HepG2 (cell line): ENCODE data around the gene MBTD1. TPM values are rescaled to one million over a fixed set of nuclear protein-coding genes. Genes with fewer than 3 reads are reported as not detected.

ENCODE experiments used
- ATRX ChIP-seq: sonication (generic); formaldehyde crosslinking; IDR thresholded peaks from 2 replicates; pipeline ENCODE4 v1.4.0; 2020; ENCODE audit warnings: missing genetic modification reagents, borderline replicate concordance
- ELF1 ChIP-seq: sonication (generic); formaldehyde crosslinking; IDR thresholded peaks from 2 replicates; pipeline ENCODE4 v1.4.0; 2020; ENCODE audit warnings: missing genetic modification reagents
- GABPA ChIP-seq, 2 experiments: IDR thresholded peaks; 2 replicates each; pipeline ENCODE4 v1.6.1; 2011 to 2016; ENCODE audit warnings: low read depth in 2 of 2, low read length in 1 of 2, missing biosample characterization in 1 of 2, missing genetic modification characterization in 1 of 2
- HBP1 ChIP-seq: IDR thresholded peaks from 2 replicates; pipeline ENCODE4 v1.6.1; 2016; ENCODE audit warnings: low read depth, control low read depth
- KLF11 ChIP-seq: IDR thresholded peaks from 2 replicates; pipeline ENCODE4 v1.6.1; 2016; ENCODE audit warnings: missing compliant biosample characterization
- KLF13 ChIP-seq: sonication (generic); formaldehyde crosslinking; IDR thresholded peaks from 2 replicates; pipeline ENCODE4 v1.4.0; 2020; ENCODE audit warnings: mild to moderate bottlenecking, missing genetic modification reagents
- NCOA1 ChIP-seq: sonication (generic); formaldehyde crosslinking; IDR thresholded peaks from 2 replicates; pipeline ENCODE4 v1.9.0; 2021; ENCODE audit warnings: missing genetic modification reagents
- PBX2 ChIP-seq: IDR thresholded peaks from 2 replicates; pipeline ENCODE4 v1.6.1; 2016; ENCODE audit warnings: control low read depth
- PREB ChIP-seq: sonication (generic); formaldehyde crosslinking; IDR thresholded peaks from 2 replicates; pipeline ENCODE4 v1.4.0; 2020; ENCODE audit warnings: missing genetic modification reagents
- TEAD2 ChIP-seq: sonication (generic); formaldehyde crosslinking; IDR thresholded peaks from 2 replicates; pipeline ENCODE4 v1.9.0; 2021; ENCODE audit warnings: missing genetic modification reagents
- THAP11 ChIP-seq: IDR thresholded peaks from 2 replicates; pipeline ENCODE4 v1.6.1; 2016; ENCODE audit warnings: missing biosample characterization, missing genetic modification reagents
- ZBTB33 ChIP-seq: sonication (generic); formaldehyde crosslinking; IDR thresholded peaks from 2 replicates; pipeline ENCODE4 v1.4.0; 2020; ENCODE audit warnings: missing genetic modification reagents
- ZBTB42 ChIP-seq: sonication (generic); formaldehyde crosslinking; IDR thresholded peaks from 2 replicates; pipeline ENCODE4 v1.5.0; 2020; ENCODE audit warnings: mild to moderate bottlenecking, missing genetic modification reagents
- ZFX ChIP-seq: sonication (generic); formaldehyde crosslinking; IDR thresholded peaks from 2 replicates; pipeline ENCODE4 v1.4.0; 2020; ENCODE audit warnings: mild to moderate bottlenecking, low read depth, missing genetic modification reagents, moderate library complexity
- ZHX2 ChIP-seq, 2 experiments: sonication (generic) in 1 of 2; formaldehyde crosslinking in 1 of 2; IDR thresholded peaks; 2 replicates each; pipeline versions ENCODE4 v1.6.1 to v1.9.0; 2014 to 2022; ENCODE audit warnings: antibody characterized with exemption in 1 of 2, borderline replicate concordance in 1 of 2, inconsistent platforms in 1 of 2, low read depth in 1 of 2, missing genetic modification reagents in 1 of 2
- ZNF138 ChIP-seq: sonication (generic); formaldehyde crosslinking; IDR thresholded peaks from 2 replicates; pipeline ENCODE4 v1.5.0; 2020; ENCODE audit warnings: mild to moderate bottlenecking, low read depth, missing genetic modification reagents
- ZNF382 ChIP-seq: sonication (generic); formaldehyde crosslinking; IDR thresholded peaks from 2 replicates; pipeline ENCODE4 v1.5.0; 2020; ENCODE audit warnings: missing genetic modification reagents, mild to moderate bottlenecking, borderline replicate concordance
- ZNF7 ChIP-seq: IDR thresholded peaks from 2 replicates; pipeline ENCODE4 v1.6.1; 2016; ENCODE audit warnings: missing biosample characterization, missing genetic modification reagents
- polyA plus RNA-seq, 8 experiments: library from polyadenylated mRNA; depleted of rRNA in 3 of 8; stranded (reverse) in 7 of 8; unstranded in 1 of 8; fragments of >200 nt; fragmentation: Illumina TruSeq in 4 of 8; extraction: Trizol in 4 of 8; gene quantifications; 2 replicates each; pipeline versions ENCODE4 v1.2.1 to v1.2.3, GENCODE V29; 2011 to 2016; ENCODE audit warnings: low read depth in 4 of 8, missing spikeins in 1 of 8, mixed read lengths in 1 of 8; ENCODE audit not compliant: insufficient read depth in 1 of 8
- total RNA-seq, 5 experiments: library from RNA; depleted of rRNA; stranded (reverse); fragments of >200 nt; fragmentation: Illumina TruSeq; extraction: Trizol; gene quantifications; 2 replicates each; pipeline ENCODE4 v1.2.3, GENCODE V29; 2016; ENCODE audit warnings: low read depth in 1 of 5

MBTD1 gene
- total and polyA plus RNA-seq, 2 of the 13 experiments (the other 11 are each of a cell fraction or from before 2014, with no cell fraction given): 20.9 TPM

GRCh38 chr17:51259564-51260236, at the start of gene MBTD1 (continued):
- peak; percentile 84 for TF ChIP-seq HBP1 (CRISPR knock-in tag)
- no peak for TF ChIP-seq KLF13 (CRISPR knock-in tag)
- no peak for TF ChIP-seq ZFX (CRISPR knock-in tag)
- TF ChIP-seq ZNF382 (CRISPR knock-in tag): no peak
- TF ChIP-seq THAP11 (CRISPR knock-in tag): peak; percentile 87; the same call in 1 of the 2 replicates
- no peak; the same call in none of the 2 replicates for TF ChIP-seq ZBTB42 (CRISPR knock-in tag)
- no peak for TF ChIP-seq NCOA1 (CRISPR knock-in tag)
- TF ChIP-seq TEAD2 (CRISPR knock-in tag): no peak
- no peak; the same call in 1 of the 2 replicates for TF ChIP-seq ZHX2 (IDR thresholded peaks at IDR 0.05; ENCODE audit: low read depth)
- TF ChIP-seq ZHX2 (CRISPR knock-in tag; IDR thresholded peaks at IDR 0.05; ENCODE audit: borderline replicate concordance): 0 out of 2 replicates have a peak, but pooled peaks have one; percentile 21
- TF ChIP-seq PREB (CRISPR knock-in tag): no peak
- no peak for TF ChIP-seq PBX2
- TF ChIP-seq GABPA (IDR thresholded peaks at IDR 0.05; ENCODE audit: low read depth, low read length): no peak
- TF ChIP-seq GABPA (CRISPR knock-in tag; IDR thresholded peaks at IDR 0.05; ENCODE audit: low read depth): no peak
- no peak for TF ChIP-seq ATRX (CRISPR knock-in tag)
- 0 out of 2 replicates have a peak, but pooled peaks have one; percentile 83 for TF ChIP-seq ZNF138 (CRISPR knock-in tag)
- TF ChIP-seq ELF1: no peak
- no peak for TF ChIP-seq KLF11
- no peak for TF ChIP-seq ZNF7 (CRISPR knock-in tag)
- TF ChIP-seq ZBTB33 (CRISPR knock-in tag): no peak
